Neural progenitor cell (in vitro differentiated cells): ENCODE data around the gene LRP1B. TPM values are rescaled to one million over a fixed set of nuclear protein-coding genes. Genes with fewer than 3 reads are reported as not detected.

Experiments used
- DNase-seq: peaks from one replicate; pipeline ENCODE4 v3.0.0-alpha.2; 2016; ENCODE audit warnings: low spot score
- H2AFZ ChIP-seq: fragments of 200-600 bp; sonication (generic); replicated peaks from 2 replicates; pipeline ENCODE4 v1.6.1; 2016; ENCODE audit warnings: antibody characterized with exemption
- H3F3A ChIP-seq: fragments of 200-600 bp; sonication (generic); 2 replicates; pipeline ENCODE4 v1.6.1; 2016; ENCODE audit warnings: antibody characterized with exemption, low read depth
- H3K27ac ChIP-seq: fragments of 200-600 bp; sonication (generic); 2 replicates; pipeline ENCODE4 v1.5.1; 2016; ENCODE audit warnings: mild to moderate bottlenecking
- H3K27me3 ChIP-seq: fragments of 200-600 bp; sonication (generic); 2 replicates; pipeline ENCODE4 v1.6.1; 2016; ENCODE audit warnings: mild to moderate bottlenecking, moderate library complexity
- H3K36me3 ChIP-seq: fragments of 200-600 bp; sonication (generic); 2 replicates; pipeline ENCODE4 v1.5.1; 2016
- H3K4me1 ChIP-seq: fragments of 200-600 bp; sonication (generic); 2 replicates; pipeline ENCODE4 v1.6.1; 2016; ENCODE audit warnings: mixed run types
- H3K4me2 ChIP-seq: fragments of 200-600 bp; sonication (generic); 2 replicates; pipeline ENCODE4 v1.6.1; 2016
- H3K4me3 ChIP-seq: fragments of 200-600 bp; sonication (generic); 2 replicates; pipeline ENCODE4 v1.5.1; 2016
- H3K79me2 ChIP-seq: fragments of 200-600 bp; sonication (generic); 2 replicates; pipeline ENCODE4 v1.6.1; 2016; ENCODE audit warnings: low read depth
- H3K9ac ChIP-seq: fragments of 200-600 bp; sonication (generic); 2 replicates; pipeline ENCODE4 v1.6.1; 2016
- H3K9me3 ChIP-seq: fragments of 200-600 bp; sonication (generic); 2 replicates; pipeline ENCODE4 v1.5.1; 2016; ENCODE audit warnings: low read depth
- H4K20me1 ChIP-seq: fragments of 200-600 bp; sonication (generic); 2 replicates; pipeline ENCODE4 v1.6.1; 2016; ENCODE audit warnings: low read depth
- H3K27ac Mint-ChIP-seq: 3 replicates; pipeline ENCODE4 v1.8.0; 2021; ENCODE audit warnings: mixed read lengths
- H3K27me3 Mint-ChIP-seq: 2 replicates; pipeline ENCODE4 v1.8.0; 2022; ENCODE audit warnings: low read depth, mild to moderate bottlenecking, inconsistent platforms, moderate library complexity, mixed read lengths; ENCODE audit not compliant: insufficient read depth
- H3K36me3 Mint-ChIP-seq: 3 replicates; pipeline ENCODE4 v1.8.0; 2021; ENCODE audit warnings: mixed read lengths
- H3K4me1 Mint-ChIP-seq: 3 replicates; pipeline ENCODE4 v1.8.0; 2021; ENCODE audit warnings: mixed read lengths
- H3K4me3 Mint-ChIP-seq: 3 replicates; pipeline ENCODE4 v1.8.0; 2021; ENCODE audit warnings: mild to moderate bottlenecking, moderate library complexity, mixed read lengths
- H3K9me3 Mint-ChIP-seq: 3 replicates; pipeline ENCODE4 v1.8.0; 2020; ENCODE audit warnings: mixed read lengths
- EZH2 ChIP-seq: fragments of 200-600 bp; sonication (generic); IDR thresholded peaks from 2 replicates; pipeline ENCODE4 v1.6.1; 2017; ENCODE audit warnings: antibody characterized with exemption, mild to moderate bottlenecking, moderate library complexity
- EZH2phosphoT487 ChIP-seq: fragments of 200-600 bp; sonication (generic); IDR thresholded peaks from 2 replicates; pipeline ENCODE4 v1.6.1; 2017; ENCODE audit warnings: antibody characterized with exemption
- total RNA-seq: library from RNA; depleted of rRNA; stranded (reverse); fragments of >200 nt; gene quantifications from 2 replicates; pipeline ENCODE4 v1.2.3, GENCODE V29; 2015; ENCODE audit warnings: low replicate concordance
- TF ChIP-seq, protein P1 (sequence below): fragments of 200-600 bp; sonication (generic); IDR thresholded peaks from 2 replicates; pipeline ENCODE4 v1.5.1; 2017; ENCODE audit warnings: antibody characterized with exemption, mild to moderate bottlenecking

The LRP1B gene
- total RNA-seq, 1 donor from 2014 or later: not detected

DNA sequence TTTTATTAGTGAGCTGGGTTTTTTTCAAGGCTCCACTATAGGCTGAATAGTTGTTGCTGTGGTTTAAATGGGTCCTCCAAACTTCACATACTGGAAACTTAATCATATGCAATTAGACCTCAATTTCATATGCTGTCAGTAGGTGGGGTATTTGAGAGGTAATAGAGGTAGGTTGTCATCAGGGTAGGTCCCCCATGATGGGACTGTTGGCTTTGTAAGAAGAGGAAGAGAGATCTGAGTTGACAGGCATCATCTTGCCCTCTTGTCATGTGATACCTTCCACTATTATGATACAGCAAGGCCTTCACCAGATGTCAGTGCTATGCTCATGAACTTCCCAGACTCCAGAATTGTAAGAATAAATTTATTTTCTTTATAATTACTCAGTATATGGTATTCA, 819.4 kb downstream of the LRP1B start:
- no peak overlapping the region for H2AFZ ChIP-seq

DNA sequence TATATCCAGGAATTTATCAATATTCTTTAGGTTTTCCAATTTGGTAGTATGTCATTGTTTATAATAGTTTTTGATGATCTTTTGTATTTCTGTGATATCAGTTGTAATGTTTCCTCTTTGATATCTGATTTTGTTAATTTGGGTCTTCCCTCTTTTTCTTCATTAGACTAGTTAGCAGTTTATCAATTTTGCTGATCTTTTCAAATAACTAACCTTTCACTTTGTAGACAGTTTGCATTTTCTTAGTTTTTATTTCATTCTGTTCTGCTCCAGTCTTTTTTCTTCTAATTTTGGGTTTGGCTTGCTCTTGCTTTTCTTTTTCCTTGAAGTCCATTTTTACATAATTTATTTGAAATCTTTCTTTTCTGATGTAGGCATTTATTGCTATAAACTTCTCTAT, 824.4 kb downstream of the LRP1B start:
- Histone ChIP-seq H3K36me3 (no peaks in the 10 kb centered on the region), H3K4me3 (no peak overlapping the region), H3K9ac (no peak overlapping the region), H3K79me2 (no peaks in the 10 kb centered on the region), H3K4me2 (no peak overlapping the region), H4K20me1 (no peaks in the 10 kb centered on the region), H3K9me3 (no peaks in the 10 kb centered on the region), H3K27ac (no peak overlapping the region), H2AFZ (no peak overlapping the region), H3K4me1 (no peaks in the 10 kb centered on the region), H3F3A (no peaks in the 10 kb centered on the region), H3K27me3 (no peaks in the 10 kb centered on the region)
- DNase-seq: no peak
- no peak overlapping the region for H3K4me3 Mint-ChIP-seq
- no peaks in the 10 kb centered on the region for H3K9me3 Mint-ChIP-seq
- H3K27me3 Mint-ChIP-seq: no peaks in the 10 kb centered on the region
- no peak overlapping the region for H3K27ac Mint-ChIP-seq
- no peak for TF ChIP-seq EZH2
- TF ChIP-seq, protein P1, sequence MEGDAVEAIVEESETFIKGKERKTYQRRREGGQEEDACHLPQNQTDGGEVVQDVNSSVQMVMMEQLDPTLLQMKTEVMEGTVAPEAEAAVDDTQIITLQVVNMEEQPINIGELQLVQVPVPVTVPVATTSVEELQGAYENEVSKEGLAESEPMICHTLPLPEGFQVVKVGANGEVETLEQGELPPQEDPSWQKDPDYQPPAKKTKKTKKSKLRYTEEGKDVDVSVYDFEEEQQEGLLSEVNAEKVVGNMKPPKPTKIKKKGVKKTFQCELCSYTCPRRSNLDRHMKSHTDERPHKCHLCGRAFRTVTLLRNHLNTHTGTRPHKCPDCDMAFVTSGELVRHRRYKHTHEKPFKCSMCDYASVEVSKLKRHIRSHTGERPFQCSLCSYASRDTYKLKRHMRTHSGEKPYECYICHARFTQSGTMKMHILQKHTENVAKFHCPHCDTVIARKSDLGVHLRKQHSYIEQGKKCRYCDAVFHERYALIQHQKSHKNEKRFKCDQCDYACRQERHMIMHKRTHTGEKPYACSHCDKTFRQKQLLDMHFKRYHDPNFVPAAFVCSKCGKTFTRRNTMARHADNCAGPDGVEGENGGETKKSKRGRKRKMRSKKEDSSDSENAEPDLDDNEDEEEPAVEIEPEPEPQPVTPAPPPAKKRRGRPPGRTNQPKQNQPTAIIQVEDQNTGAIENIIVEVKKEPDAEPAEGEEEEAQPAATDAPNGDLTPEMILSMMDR: no peak
- no peak for TF ChIP-seq EZH2phosphoT487
- H3K36me3 Mint-ChIP-seq: no peaks in the 10 kb centered on the region
- H3K4me1 Mint-ChIP-seq: no peaks in the 10 kb centered on the region

More for the DNA sequence above, 819.4 kb downstream of the LRP1B start:
- H3K9me3 ChIP-seq: no peaks in the 10 kb centered on the region
- Mint-ChIP-seq H3K27ac (no peak overlapping the region), H3K9me3 (peaks cover 2% of the 10 kb centered on the region), H3K4me1 (peaks cover 5% of the 10 kb centered on the region), H3K4me3 (no peak overlapping the region), H3K36me3 (no peaks in the 10 kb centered on the region), H3K27me3 (peaks cover 2% of the 10 kb centered on the region)
- no peak overlapping the region for H3K9ac ChIP-seq
- no peaks in the 10 kb centered on the region for H3F3A ChIP-seq
- no peaks in the 10 kb centered on the region for H3K27me3 ChIP-seq
- no peaks in the 10 kb centered on the region for H3K79me2 ChIP-seq
- no peak overlapping the region for H3K27ac ChIP-seq
- no peaks in the 10 kb centered on the region for H3K36me3 ChIP-seq
- H3K4me2 ChIP-seq: no peak overlapping the region
- H3K4me3 ChIP-seq: no peak overlapping the region
- DNase-seq: no peak
- H4K20me1 ChIP-seq: no peaks in the 10 kb centered on the region
- H3K4me1 ChIP-seq: no peaks in the 10 kb centered on the region
- TF ChIP-seq, protein P1: no peak
- TF ChIP-seq EZH2 (no peak), EZH2phosphoT487 (no peak)

DNA sequence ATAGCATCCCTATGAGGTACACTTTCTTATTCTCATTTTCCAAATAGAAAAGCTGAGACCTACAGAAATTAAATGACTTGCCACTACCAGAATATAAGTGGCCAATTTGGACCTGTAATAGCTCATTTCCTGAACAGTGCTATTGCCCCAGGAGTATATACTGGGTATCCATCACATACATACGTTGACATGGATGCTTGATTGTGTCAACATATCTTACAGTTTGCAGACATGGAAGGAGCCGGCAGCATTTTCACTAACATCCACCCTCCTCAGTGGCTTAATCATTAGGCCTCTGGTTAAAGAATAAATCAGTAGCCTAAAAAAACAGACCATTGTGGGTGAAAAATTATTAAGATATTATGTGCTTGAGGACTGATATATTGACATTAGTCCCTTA, 829.3 kb downstream of the LRP1B start:
- no peaks in the 10 kb centered on the region for H3K27me3 ChIP-seq
- H3K9me3 ChIP-seq: no peaks in the 10 kb centered on the region
- Mint-ChIP-seq H3K9me3 (no peaks in the 10 kb centered on the region), H3K36me3 (no peaks in the 10 kb centered on the region), H3K27me3 (no peaks in the 10 kb centered on the region), H3K4me3 (no peak overlapping the region), H3K27ac (no peak overlapping the region), H3K4me1 (peaks cover 8% of the 10 kb centered on the region)
- H3F3A ChIP-seq: no peaks in the 10 kb centered on the region
- H3K27ac ChIP-seq: no peak overlapping the region
- no peak overlapping the region for H3K9ac ChIP-seq
- H3K4me3 ChIP-seq: no peak overlapping the region
- no peak overlapping the region for H2AFZ ChIP-seq
- H3K4me1 ChIP-seq: no peaks in the 10 kb centered on the region
- no peaks in the 10 kb centered on the region for H3K36me3 ChIP-seq
- no peak for DNase-seq
- no peak overlapping the region for H3K4me2 ChIP-seq
- no peaks in the 10 kb centered on the region for H3K79me2 ChIP-seq
- TF ChIP-seq EZH2phosphoT487 (no peak), EZH2 (no peak)
- TF ChIP-seq, protein P1: no peak
- H4K20me1 ChIP-seq: no peaks in the 10 kb centered on the region

DNA sequence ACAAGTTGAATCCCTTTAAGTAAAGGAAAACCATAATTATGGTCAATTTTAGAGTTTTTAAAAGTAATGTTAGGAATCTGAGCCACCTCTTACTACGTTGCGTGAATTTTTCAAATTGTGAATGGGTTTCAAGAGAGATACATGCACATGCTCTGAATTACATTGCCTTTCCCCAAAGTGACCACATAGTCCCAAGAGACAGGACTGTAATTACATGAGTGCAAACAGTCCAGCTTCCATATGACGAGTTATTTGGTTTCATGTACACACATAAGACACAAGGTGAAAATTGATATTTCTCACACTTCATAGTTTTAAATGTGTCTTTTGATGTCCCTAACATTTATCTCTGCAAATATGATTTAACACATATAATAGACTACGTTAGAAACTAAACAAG, 850.8 kb downstream of the LRP1B start:
- Mint-ChIP-seq H3K4me3 (no peak overlapping the region), H3K9me3 (no peaks in the 10 kb centered on the region), H3K27me3 (no peaks in the 10 kb centered on the region), H3K36me3 (no peaks in the 10 kb centered on the region), H3K4me1 (peaks cover 2% of the 10 kb centered on the region), H3K27ac (no peak overlapping the region)
- H3K36me3 ChIP-seq: no peaks in the 10 kb centered on the region
- no peak overlapping the region for H3K27ac ChIP-seq
- no peaks in the 10 kb centered on the region for H3K4me1 ChIP-seq
- H3K79me2 ChIP-seq: no peaks in the 10 kb centered on the region
- H3F3A ChIP-seq: no peaks in the 10 kb centered on the region
- H3K9me3 ChIP-seq: no peaks in the 10 kb centered on the region
- no peak overlapping the region for H3K9ac ChIP-seq
- no peak overlapping the region for H2AFZ ChIP-seq
- TF ChIP-seq, protein P1: no peak
- TF ChIP-seq EZH2: no peak
- no peak for TF ChIP-seq EZH2phosphoT487
- H4K20me1 ChIP-seq: no peaks in the 10 kb centered on the region
- no peak for DNase-seq
- H3K4me3 ChIP-seq: no peak overlapping the region
- no peaks in the 10 kb centered on the region for H3K27me3 ChIP-seq
- H3K4me2 ChIP-seq: no peak overlapping the region
